Tibial nerve (tissue), 4 donors: ENCODE measurements around the gene TMEM17.

ENCODE experiments used
- EP300 ChIP-seq, 2 donors: sonication (generic); formaldehyde crosslinking; IDR thresholded peaks; one replicate each; pipeline ENCODE4 v1.6.1; 2017; ENCODE audit warnings: antibody characterized with exemption in 2 of 2, mild to moderate bottlenecking in 1 of 2
- POLR2A ChIP-seq, 2 donors: fragments of 450-650 bp; IDR thresholded peaks; one replicate each; pipeline ENCODE4 v1.6.1; 2017; ENCODE audit warnings: antibody characterized with exemption in 2 of 2, mild to moderate bottlenecking in 2 of 2, moderate library complexity in 2 of 2
- TF ChIP-seq, protein P1 (sequence below), 5 experiments: fragments of 200-600 bp in 3 of 5; fragments of 450-650 bp in 2 of 5; sonication (generic) in 3 of 5; IDR thresholded peaks; one replicate each; pipeline ENCODE4 v1.5.1; 2016 to 2019; ENCODE audit warnings: antibody characterized with exemption in 5 of 5, mild to moderate bottlenecking in 3 of 5, moderate library complexity in 2 of 5

DNA sequence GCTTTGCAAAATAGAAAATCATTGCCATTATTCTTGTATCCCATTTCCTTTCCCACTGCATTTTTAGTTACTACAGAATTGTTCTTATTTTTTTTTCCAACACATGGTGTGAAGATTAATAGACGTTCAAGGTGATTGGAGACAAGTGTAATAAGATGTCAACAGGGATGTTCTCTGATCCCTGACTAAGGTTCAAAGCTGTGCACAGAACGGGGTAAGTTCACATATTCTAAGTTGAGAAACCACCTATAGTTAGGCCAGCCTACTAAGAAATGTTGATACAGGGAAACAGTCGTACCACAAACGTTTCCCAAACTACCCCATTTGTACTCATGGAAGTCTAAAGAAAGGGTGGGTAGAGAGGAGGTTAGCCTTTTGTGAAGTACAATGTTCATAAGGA lies 6.4 kb upstream of the TMEM17 start:
- TF ChIP-seq, protein P1, sequence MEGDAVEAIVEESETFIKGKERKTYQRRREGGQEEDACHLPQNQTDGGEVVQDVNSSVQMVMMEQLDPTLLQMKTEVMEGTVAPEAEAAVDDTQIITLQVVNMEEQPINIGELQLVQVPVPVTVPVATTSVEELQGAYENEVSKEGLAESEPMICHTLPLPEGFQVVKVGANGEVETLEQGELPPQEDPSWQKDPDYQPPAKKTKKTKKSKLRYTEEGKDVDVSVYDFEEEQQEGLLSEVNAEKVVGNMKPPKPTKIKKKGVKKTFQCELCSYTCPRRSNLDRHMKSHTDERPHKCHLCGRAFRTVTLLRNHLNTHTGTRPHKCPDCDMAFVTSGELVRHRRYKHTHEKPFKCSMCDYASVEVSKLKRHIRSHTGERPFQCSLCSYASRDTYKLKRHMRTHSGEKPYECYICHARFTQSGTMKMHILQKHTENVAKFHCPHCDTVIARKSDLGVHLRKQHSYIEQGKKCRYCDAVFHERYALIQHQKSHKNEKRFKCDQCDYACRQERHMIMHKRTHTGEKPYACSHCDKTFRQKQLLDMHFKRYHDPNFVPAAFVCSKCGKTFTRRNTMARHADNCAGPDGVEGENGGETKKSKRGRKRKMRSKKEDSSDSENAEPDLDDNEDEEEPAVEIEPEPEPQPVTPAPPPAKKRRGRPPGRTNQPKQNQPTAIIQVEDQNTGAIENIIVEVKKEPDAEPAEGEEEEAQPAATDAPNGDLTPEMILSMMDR (IDR thresholded peaks at IDR 0.05) = no peak
- TF ChIP-seq POLR2A (IDR thresholded peaks at IDR 0.05) = no peak
- TF ChIP-seq EP300 (IDR thresholded peaks at IDR 0.05) = no peak
